HepG2 (cell line): ENCODE measurements around the gene ENO2. TPM values are rescaled to one million over a fixed set of nuclear protein-coding genes. Genes with fewer than 3 reads are reported as not detected.

ENCODE experiments used
- BORCS8-MEF2B ChIP-seq: sonication (generic); formaldehyde crosslinking; IDR thresholded peaks from 2 replicates; pipeline ENCODE4 v1.8.0; 2022; ENCODE audit warnings: mild to moderate bottlenecking, missing genetic modification reagents
- FOXK1 ChIP-seq: sonication (generic); formaldehyde crosslinking; IDR thresholded peaks from 2 replicates; pipeline ENCODE4 v1.4.0; 2020; ENCODE audit warnings: low read depth, missing genetic modification reagents, borderline replicate concordance
- HNF1B ChIP-seq: sonication (generic); formaldehyde crosslinking; IDR thresholded peaks from 2 replicates; pipeline ENCODE4 v1.5.1; 2020; ENCODE audit warnings: mild to moderate bottlenecking, moderate library complexity, missing genetic modification reagents
- KDM2A ChIP-seq: sonication (generic); formaldehyde crosslinking; IDR thresholded peaks from 2 replicates; pipeline ENCODE4 v1.4.0; 2020; ENCODE audit warnings: low read depth, missing genetic modification reagents, borderline replicate concordance
- MYC ChIP-seq: sonication (generic); formaldehyde crosslinking; IDR thresholded peaks from 2 replicates; pipeline ENCODE4 v1.9.0; 2021; ENCODE audit warnings: missing genetic modification reagents, borderline replicate concordance
- PRDM4 ChIP-seq: sonication (generic); formaldehyde crosslinking; IDR thresholded peaks from 2 replicates; pipeline ENCODE4 v1.9.0; 2021; ENCODE audit warnings: missing genetic modification reagents, borderline replicate concordance
- RFXAP ChIP-seq: sonication (generic); formaldehyde crosslinking; IDR thresholded peaks from 2 replicates; pipeline ENCODE4 v1.4.0; 2020; ENCODE audit warnings: missing genetic modification reagents, borderline replicate concordance
- SAP130 ChIP-seq: IDR thresholded peaks from 2 replicates; pipeline ENCODE4 v1.6.1; 2016; ENCODE audit warnings: low read depth
- ZBTB25 ChIP-seq: IDR thresholded peaks from 2 replicates; pipeline ENCODE4 v1.6.1; 2018; ENCODE audit warnings: missing genetic modification reagents
- ZHX1 ChIP-seq: sonication (generic); formaldehyde crosslinking; IDR thresholded peaks from 2 replicates; pipeline ENCODE4 v1.8.1; 2022; ENCODE audit warnings: low read depth, mild to moderate bottlenecking, missing genetic modification reagents
- ZNF563 ChIP-seq: sonication (generic); formaldehyde crosslinking; IDR thresholded peaks from 2 replicates; pipeline ENCODE4 v1.8.0; 2022; ENCODE audit warnings: mild to moderate bottlenecking, moderate library complexity, missing genetic modification reagents
- ZNF770 ChIP-seq: sonication (generic); formaldehyde crosslinking; IDR thresholded peaks from 2 replicates; pipeline ENCODE4 v1.5.0; 2020; ENCODE audit warnings: mild to moderate bottlenecking, missing genetic modification reagents
- ZNF776 ChIP-seq: sonication (generic); formaldehyde crosslinking; IDR thresholded peaks from 2 replicates; pipeline ENCODE4 v1.4.0; 2020; ENCODE audit warnings: mild to moderate bottlenecking, missing genetic modification reagents
- ZNF883 ChIP-seq: sonication (generic); formaldehyde crosslinking; IDR thresholded peaks from 2 replicates; pipeline ENCODE4 v1.5.1; 2020; ENCODE audit warnings: mild to moderate bottlenecking, missing genetic modification reagents; ENCODE audit errors: not compliant biosample characterization
- polyA plus RNA-seq, 8 experiments: library from polyadenylated mRNA; depleted of rRNA in 3 of 8; stranded (reverse) in 7 of 8; unstranded in 1 of 8; fragments of >200 nt; fragmentation: Illumina TruSeq in 4 of 8; extraction: Trizol in 4 of 8; gene quantifications; 2 replicates each; pipeline versions ENCODE4 v1.2.1 to v1.2.3, GENCODE V29; 2011 to 2016; ENCODE audit warnings: low read depth in 4 of 8, missing spikeins in 1 of 8, mixed read lengths in 1 of 8; ENCODE audit not compliant: insufficient read depth in 1 of 8
- total RNA-seq, 5 experiments: library from RNA; depleted of rRNA; stranded (reverse); fragments of >200 nt; fragmentation: Illumina TruSeq; extraction: Trizol; gene quantifications; 2 replicates each; pipeline ENCODE4 v1.2.3, GENCODE V29; 2016; ENCODE audit warnings: low read depth in 1 of 5

The ENO2 gene
- total and polyA plus RNA-seq, 2 of the 13 experiments (the other 11 are each of a cell fraction or from before 2014, with no cell fraction given): 19.3 to 136 TPM

GRCh38 chr12:6904280-6905276 is 9.8 kb upstream of the ENO2 start, which contains the start of gene LRRC23 (continued):
- TF ChIP-seq PRDM4 (CRISPR knock-in tag) (no peak), BORCS8-MEF2B (CRISPR knock-in tag) (peak; percentile 62; the same call in 1 of the 2 replicates), FOXK1 (no peak), ZHX1 (CRISPR knock-in tag) (no peak), MYC (peak; percentile 21; the same call in 1 of the 2 replicates), ZNF770 (CRISPR knock-in tag) (no peak), ZBTB25 (CRISPR knock-in tag) (no peak), ZNF563 (CRISPR knock-in tag) (no peak), KDM2A (CRISPR knock-in tag) (peak; percentile 65; the same call in 1 of the 2 replicates), ZNF776 (CRISPR knock-in tag) (no peak), ZNF883 (CRISPR knock-in tag) (peak; percentile 32), RFXAP (CRISPR knock-in tag) (peak; percentile 40; the same call in 1 of the 2 replicates), HNF1B (CRISPR knock-in tag) (peak; percentile 62), SAP130 (CRISPR knock-in tag) (peak; percentile 95)
